SU-DHL-6 (cell line): ENCODE data around the gene CRELD1.

Experiments used
- H2AFZ ChIP-seq: fragments of 200-600 bp; sonication (generic); 2 replicates; pipeline ENCODE4 v1.6.1; 2014; ENCODE audit warnings: low read depth, mild to moderate bottlenecking, moderate library complexity, mixed read lengths, antibody characterized with exemption, low read length; ENCODE audit not compliant: severe bottlenecking
- H3F3A ChIP-seq: fragments of 200-600 bp; shearing (Covaris generic); 2 replicates; pipeline ENCODE4 v1.6.0; 2016; ENCODE audit warnings: antibody characterized with exemption, mild to moderate bottlenecking; ENCODE audit not compliant: insufficient read depth
- H3K27ac ChIP-seq: fragments of 200-600 bp; sonication (generic); 2 replicates; pipeline ENCODE4 v1.5.1; 2016; ENCODE audit warnings: low read depth, mild to moderate bottlenecking, low read length, moderate library complexity, mixed read lengths
- H3K27me3 ChIP-seq: fragments of 200-600 bp; sonication (generic), shearing (Covaris generic); 2 replicates; pipeline ENCODE4 v1.6.0; 2014; ENCODE audit warnings: mild to moderate bottlenecking, low read length
- H3K36me3 ChIP-seq: fragments of 200-600 bp; sonication (generic); 2 replicates; pipeline ENCODE4 v1.6.1; 2014; ENCODE audit warnings: mild to moderate bottlenecking, low read length, mixed read lengths
- H3K4me2 ChIP-seq: fragments of 300-600, 200-600 bp; shearing (Covaris generic), sonication (generic); 2 replicates; pipeline ENCODE4 v1.6.0; 2014; ENCODE audit warnings: low read length, low read depth, mild to moderate bottlenecking; ENCODE audit not compliant: poor library complexity, severe bottlenecking
- H3K4me3 ChIP-seq: fragments of 200-600 bp; sonication (generic); 2 replicates; pipeline ENCODE4 v1.5.1; 2014; ENCODE audit warnings: antibody characterized with exemption, low read length, mild to moderate bottlenecking, mixed read lengths; ENCODE audit not compliant: insufficient read depth, poor library complexity, severe bottlenecking
- H3K79me2 ChIP-seq: fragments of 200-600 bp; sonication (generic); 2 replicates; pipeline ENCODE4 v1.6.1; 2014; ENCODE audit warnings: mild to moderate bottlenecking, low read length, moderate library complexity; ENCODE audit not compliant: insufficient read depth
- H3K9ac ChIP-seq: fragments of 200-600 bp; sonication (generic); 2 replicates; pipeline ENCODE4 v1.7.0; 2014; ENCODE audit warnings: mild to moderate bottlenecking, low read length
- H3K9me2 ChIP-seq: fragments of 200-600 bp; sonication (generic); replicated peaks from 2 replicates; pipeline ENCODE4 v1.6.1; 2014; ENCODE audit warnings: low read length; ENCODE audit not compliant: insufficient read depth
- H3K9me3 ChIP-seq: fragments of 200-600 bp; sonication (generic); 2 replicates; pipeline ENCODE4 v1.6.1; 2014; ENCODE audit warnings: low read length, mixed read lengths; ENCODE audit not compliant: insufficient read depth
- H4K20me1 ChIP-seq: fragments of 200-600 bp; sonication (generic); 2 replicates; pipeline ENCODE4 v1.6.1; 2014; ENCODE audit warnings: low read depth, mild to moderate bottlenecking, antibody characterized with exemption, low read length, moderate library complexity, mixed read lengths
- EZH2phosphoT487 ChIP-seq: fragments of 200-600 bp; sonication (generic), shearing (Covaris generic); conservative IDR thresholded peaks from 2 replicates; pipeline ENCODE4 v1.6.1; 2018; ENCODE audit warnings: mild to moderate bottlenecking, antibody characterized with exemption, low read length, moderate library complexity, mixed read lengths
- TF ChIP-seq, protein P1 (sequence below): fragments of 200-600 bp; sonication (generic); IDR thresholded peaks from one replicate; pipeline ENCODE4 v1.5.1; 2017; ENCODE audit warnings: antibody characterized with exemption, mild to moderate bottlenecking, low read length, moderate library complexity; ENCODE audit not compliant: insufficient read depth, poor library complexity, severe bottlenecking

Gene CRELD1

DNA sequence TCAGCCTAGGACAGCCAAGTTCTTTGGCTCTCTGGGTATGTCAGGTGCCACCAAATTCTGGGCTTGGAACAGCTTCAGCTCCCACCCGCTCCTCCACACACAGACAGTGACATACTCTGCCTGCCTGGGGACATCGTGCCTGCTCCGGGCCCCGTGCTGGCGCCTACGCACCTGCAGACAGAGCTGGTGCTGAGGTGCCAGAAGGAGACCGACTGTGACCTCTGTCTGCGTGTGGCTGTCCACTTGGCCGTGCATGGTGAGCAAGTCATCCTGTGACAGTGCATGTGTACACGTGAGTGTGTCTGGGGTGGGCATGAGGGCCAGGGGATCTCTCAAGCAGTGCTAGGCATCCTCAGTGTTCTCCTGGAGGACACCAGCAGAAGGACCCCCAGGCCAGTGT is 15.8 kb upstream of the CRELD1 start:
- Histone ChIP-seq H3K9me2 (no peaks in the 10 kb centered on the region), H4K20me1 (no peaks in the 10 kb centered on the region), H3K27ac (no peak overlapping the region), H2AFZ (no peak overlapping the region), H3K4me2 (no peak overlapping the region), H3K4me3 (no peak overlapping the region), H3K9ac (no peak overlapping the region), H3K36me3 (no peaks in the 10 kb centered on the region), H3K79me2 (no peaks in the 10 kb centered on the region), H3K27me3 (no peaks in the 10 kb centered on the region), H3F3A (no peaks in the 10 kb centered on the region), H3K9me3 (no peaks in the 10 kb centered on the region)
- TF ChIP-seq EZH2phosphoT487 = no peak
- TF ChIP-seq, protein P1, sequence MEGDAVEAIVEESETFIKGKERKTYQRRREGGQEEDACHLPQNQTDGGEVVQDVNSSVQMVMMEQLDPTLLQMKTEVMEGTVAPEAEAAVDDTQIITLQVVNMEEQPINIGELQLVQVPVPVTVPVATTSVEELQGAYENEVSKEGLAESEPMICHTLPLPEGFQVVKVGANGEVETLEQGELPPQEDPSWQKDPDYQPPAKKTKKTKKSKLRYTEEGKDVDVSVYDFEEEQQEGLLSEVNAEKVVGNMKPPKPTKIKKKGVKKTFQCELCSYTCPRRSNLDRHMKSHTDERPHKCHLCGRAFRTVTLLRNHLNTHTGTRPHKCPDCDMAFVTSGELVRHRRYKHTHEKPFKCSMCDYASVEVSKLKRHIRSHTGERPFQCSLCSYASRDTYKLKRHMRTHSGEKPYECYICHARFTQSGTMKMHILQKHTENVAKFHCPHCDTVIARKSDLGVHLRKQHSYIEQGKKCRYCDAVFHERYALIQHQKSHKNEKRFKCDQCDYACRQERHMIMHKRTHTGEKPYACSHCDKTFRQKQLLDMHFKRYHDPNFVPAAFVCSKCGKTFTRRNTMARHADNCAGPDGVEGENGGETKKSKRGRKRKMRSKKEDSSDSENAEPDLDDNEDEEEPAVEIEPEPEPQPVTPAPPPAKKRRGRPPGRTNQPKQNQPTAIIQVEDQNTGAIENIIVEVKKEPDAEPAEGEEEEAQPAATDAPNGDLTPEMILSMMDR = no peak

- no peak overlapping the region for H3K4me2 ChIP-seq
- no peak overlapping the region for H3K9ac ChIP-seq
- H4K20me1 ChIP-seq = no peaks in the 10 kb centered on the region
- no peaks in the 10 kb centered on the region for H3K36me3 ChIP-seq
- no peaks in the 10 kb centered on the region for H3F3A ChIP-seq
- H3K4me3 ChIP-seq = no peak overlapping the region
- H2AFZ ChIP-seq = no peak overlapping the region
- no peaks in the 10 kb centered on the region for H3K27me3 ChIP-seq
- H3K9me2 ChIP-seq = no peaks in the 10 kb centered on the region
- no peaks in the 10 kb centered on the region for H3K79me2 ChIP-seq
- no peak overlapping the region for H3K27ac ChIP-seq
- TF ChIP-seq, protein P1 = no peak
- TF ChIP-seq EZH2phosphoT487 = no peak
- H3K9me3 ChIP-seq = no peaks in the 10 kb centered on the region
These were observed 15.2 kb upstream of the CRELD1 start for GRCh38 chr3:9918261-9919038.

DNA sequence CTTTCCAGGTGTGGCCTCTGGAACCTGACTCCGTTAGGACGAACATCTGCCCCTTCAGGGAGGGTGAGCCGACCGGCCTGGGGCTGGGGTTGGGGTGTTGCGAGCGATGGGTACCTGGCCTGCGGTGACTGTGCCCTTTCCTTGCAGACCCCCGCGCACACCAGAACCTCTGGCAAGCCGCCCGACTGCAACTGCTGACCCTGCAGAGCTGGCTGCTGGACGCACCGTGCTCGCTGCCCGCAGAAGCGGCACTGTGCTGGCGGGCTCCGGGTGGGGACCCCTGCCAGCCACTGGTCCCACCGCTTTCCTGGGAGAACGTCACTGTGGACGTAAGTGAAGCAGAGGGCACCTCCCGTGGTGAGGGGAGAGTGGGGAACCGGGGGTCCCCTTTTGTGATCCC is 5.5 kb upstream of the CRELD1 start:
- H3K27me3 ChIP-seq = no peaks in the 10 kb centered on the region
- no peaks in the 10 kb centered on the region for H3K9me2 ChIP-seq
- H3F3A ChIP-seq = no peaks in the 10 kb centered on the region
- no peaks in the 10 kb centered on the region for H3K79me2 ChIP-seq
- TF ChIP-seq, protein P1 = no peak
- no peak for TF ChIP-seq EZH2phosphoT487
- no peaks in the 10 kb centered on the region for H3K9me3 ChIP-seq
- H3K4me3 ChIP-seq = no peak overlapping the region
- no peaks in the 10 kb centered on the region for H3K36me3 ChIP-seq
- no peaks in the 10 kb centered on the region for H4K20me1 ChIP-seq
- H2AFZ ChIP-seq = no peak overlapping the region
- H3K4me2 ChIP-seq = no peak overlapping the region
- no peak overlapping the region for H3K9ac ChIP-seq
- no peak overlapping the region for H3K27ac ChIP-seq
